Middle frontal gyrus (tissue), 1 donor: ENCODE data around the gene ABCC12.

ENCODE experiments used
- DNase-seq: peaks from one replicate; pipeline ENCODE4 v3.0.0-alpha.2; 2015; ENCODE audit warnings: low spot score; ENCODE audit errors: extremely low spot score

The ABCC12 gene

DNA sequence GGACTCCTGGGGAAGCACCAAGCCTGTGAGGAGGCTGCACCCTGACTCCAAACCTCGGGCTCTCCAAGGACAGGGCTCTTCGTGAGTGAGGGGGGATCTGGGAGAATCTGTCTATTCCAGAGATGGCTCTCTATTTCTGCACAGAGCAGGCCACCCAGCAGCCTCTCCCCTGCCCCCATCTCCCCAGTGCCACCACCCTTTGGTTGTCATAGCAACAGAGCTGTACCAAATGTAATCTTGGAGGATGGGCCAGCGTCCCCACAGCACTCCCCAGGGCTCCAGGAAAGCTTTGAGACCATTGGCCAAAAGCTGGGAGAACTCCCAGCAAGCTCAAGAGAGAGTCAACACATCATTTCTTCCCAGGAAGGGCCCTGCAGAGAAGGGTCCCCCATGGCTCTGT, 49.3 kb downstream of the ABCC12 start:
- DNase-seq: no peak
